ENCODE data around the gene COLEC12.

DNA sequence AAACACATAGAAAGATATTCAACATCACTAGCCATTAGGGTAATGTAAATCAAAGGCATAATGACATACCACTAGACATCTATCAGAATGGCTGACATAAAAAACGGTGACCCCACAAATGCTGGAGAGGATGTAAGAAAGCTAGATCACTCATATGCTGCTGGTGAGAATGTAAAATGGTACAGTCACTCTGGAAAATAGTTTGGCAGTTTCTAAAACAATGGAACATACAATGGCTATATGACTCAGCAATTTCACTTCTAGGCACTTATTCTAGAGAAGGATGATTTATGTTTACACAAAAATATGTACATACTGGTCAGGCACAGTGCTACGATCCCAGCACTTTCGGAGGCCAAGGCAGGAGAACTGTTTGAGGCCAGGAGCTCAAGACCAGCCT is 87.3 kb downstream of the COLEC12 start:
- TF ChIP-seq EZH2 (IDR thresholded peaks at IDR 0.05; ENCODE audit: insufficient read depth, poor library complexity, severe bottlenecking) (no peak), EZH2phosphoT487 (IDR thresholded peaks at IDR 0.05; ENCODE audit: insufficient read depth, low read depth) (no peak)

Measured in GM23248 (cell line).